Measurements from ENCODE around the gene CREB3L1. TPM values are rescaled to one million over a fixed set of nuclear protein-coding genes. Genes with fewer than 3 reads are reported as not detected.

Gene CREB3L1
- total and polyA plus RNA-seq, 2 of the 13 experiments (the other 11 are each of a cell fraction or from before 2014, with no cell fraction given): not detected

DNA sequence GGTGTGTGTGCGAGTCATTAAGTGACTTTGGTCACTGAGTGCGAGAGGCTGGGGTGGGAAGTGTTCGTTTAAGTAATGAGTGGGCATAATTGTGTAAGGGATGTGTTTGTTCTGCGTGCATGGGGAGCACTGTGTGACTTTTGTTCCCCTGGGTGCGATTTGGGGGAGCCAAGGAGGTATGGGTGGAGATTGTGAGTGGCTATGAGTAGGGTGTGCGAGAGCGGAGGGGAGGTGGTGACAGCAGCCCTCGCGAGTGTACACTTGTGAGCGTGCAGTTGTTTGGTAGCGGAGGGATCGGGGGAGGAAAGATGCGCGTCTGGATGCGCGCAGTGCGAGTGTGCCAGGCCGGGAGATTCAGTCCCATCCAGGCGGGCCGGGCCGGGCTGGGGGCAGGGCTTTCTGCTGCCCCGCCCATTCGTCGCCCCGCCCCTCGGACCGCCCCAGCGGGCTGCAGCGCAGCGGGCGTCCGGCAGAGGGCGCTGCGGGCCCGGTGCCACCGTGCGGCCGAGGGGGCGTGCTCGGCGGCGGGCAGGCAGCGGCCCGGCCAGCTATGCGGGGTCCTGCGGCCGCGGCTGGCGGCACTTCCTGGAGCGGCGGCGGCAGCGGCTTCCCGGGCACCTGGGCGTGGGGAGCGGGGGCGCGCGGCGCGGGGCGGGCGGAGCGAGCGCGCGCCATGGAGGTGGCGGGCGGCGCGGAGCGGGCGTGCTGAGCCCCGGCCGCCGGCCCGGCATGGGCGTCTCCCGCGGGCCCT lies 69.6 kb downstream of the CREB3L1 start, which contains the start of gene DGKZ (continued):
- TF ChIP-seq CHD4 (IDR thresholded peaks at IDR 0.05; ENCODE audit: borderline replicate concordance, low read length): no peak
- TF ChIP-seq THAP11 (CRISPR knock-in tag; IDR thresholded peaks at IDR 0.05): peak; percentile 63; the same call in 1 of the 2 replicates
- no peak for TF ChIP-seq CREB1 (IDR thresholded peaks at IDR 0.05)
- no peak for TF ChIP-seq CREB1 (CRISPR knock-in tag; IDR thresholded peaks at IDR 0.05)
- no peak for TF ChIP-seq GTF3A (CRISPR knock-in tag; conservative IDR thresholded peaks at IDR 0.05)
- no peak for TF ChIP-seq NPAS2 (CRISPR knock-in tag; IDR thresholded peaks at IDR 0.05; ENCODE audit: borderline replicate concordance)
- TF ChIP-seq ZNF572 (CRISPR knock-in tag; IDR thresholded peaks at IDR 0.05): no peak
- TF ChIP-seq XRCC5 (optimal IDR thresholded peaks at IDR 0.05; ENCODE audit: low read length): peak; percentile 65
- TF ChIP-seq DPF2 (CRISPR knock-in tag; IDR thresholded peaks at IDR 0.05; ENCODE audit: borderline replicate concordance, low read depth): no peak
- no peak for TF ChIP-seq ZNF567 (CRISPR knock-in tag; IDR thresholded peaks at IDR 0.05; ENCODE audit: borderline replicate concordance)
- no peak for TF ChIP-seq PTBP1 (IDR thresholded peaks at IDR 0.05; ENCODE audit: low read depth, low read length, poor library complexity, severe bottlenecking)
- TF ChIP-seq SP1 (IDR thresholded peaks at IDR 0.05): no peak
- TF ChIP-seq SP1 (CRISPR knock-in tag; IDR thresholded peaks at IDR 0.05): peak; percentile 78
- no peak for TF ChIP-seq ZNF614 (CRISPR knock-in tag; IDR thresholded peaks at IDR 0.05; ENCODE audit: borderline replicate concordance)
- no peak for TF ChIP-seq ZNF205 (CRISPR knock-in tag; IDR thresholded peaks at IDR 0.05)
- no peak for TF ChIP-seq ZNF33A (CRISPR knock-in tag; IDR thresholded peaks at IDR 0.05; ENCODE audit: borderline replicate concordance)
- no peak for TF ChIP-seq ATF7 (IDR thresholded peaks at IDR 0.05)
- TF ChIP-seq ATF7 (CRISPR knock-in tag; IDR thresholded peaks at IDR 0.05): no peak
- no peak for TF ChIP-seq KAT8 (CRISPR knock-in tag; IDR thresholded peaks at IDR 0.05)
- TF ChIP-seq NRL (CRISPR knock-in tag; IDR thresholded peaks at IDR 0.05; ENCODE audit: borderline replicate concordance): no peak
- no peak for TF ChIP-seq ZNF512B (CRISPR knock-in tag; IDR thresholded peaks at IDR 0.05; ENCODE audit: borderline replicate concordance)
- TF ChIP-seq SIN3B (IDR thresholded peaks at IDR 0.05; ENCODE audit: low read length): no peak
- no peak for TF ChIP-seq KAT2B (IDR thresholded peaks at IDR 0.05; ENCODE audit: borderline replicate concordance, low read depth, low read length)
- no peak for TF ChIP-seq HMG20B (CRISPR knock-in tag; conservative IDR thresholded peaks at IDR 0.05)
- TF ChIP-seq, protein P1, sequence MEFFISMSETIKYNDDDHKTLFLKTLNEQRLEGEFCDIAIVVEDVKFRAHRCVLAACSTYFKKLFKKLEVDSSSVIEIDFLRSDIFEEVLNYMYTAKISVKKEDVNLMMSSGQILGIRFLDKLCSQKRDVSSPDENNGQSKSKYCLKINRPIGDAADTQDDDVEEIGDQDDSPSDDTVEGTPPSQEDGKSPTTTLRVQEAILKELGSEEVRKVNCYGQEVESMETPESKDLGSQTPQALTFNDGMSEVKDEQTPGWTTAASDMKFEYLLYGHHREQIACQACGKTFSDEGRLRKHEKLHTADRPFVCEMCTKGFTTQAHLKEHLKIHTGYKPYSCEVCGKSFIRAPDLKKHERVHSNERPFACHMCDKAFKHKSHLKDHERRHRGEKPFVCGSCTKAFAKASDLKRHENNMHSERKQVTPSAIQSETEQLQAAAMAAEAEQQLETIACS (CRISPR knock-in tag; IDR thresholded peaks at IDR 0.05): peak; percentile 81
- no peak for TF ChIP-seq SNAPC2 (CRISPR knock-in tag; IDR thresholded peaks at IDR 0.05)
- TF ChIP-seq FIP1L1 (IDR thresholded peaks at IDR 0.05; ENCODE audit: borderline replicate concordance, insufficient read depth, low read depth, low read length): no peak
- TF ChIP-seq ZNF776 (CRISPR knock-in tag; IDR thresholded peaks at IDR 0.05): no peak
- TF ChIP-seq ZNF160 (CRISPR knock-in tag; IDR thresholded peaks at IDR 0.05): no peak
- peak; percentile 30; the same call in 1 of the 2 replicates for TF ChIP-seq SPEN (CRISPR knock-in tag; IDR thresholded peaks at IDR 0.05; ENCODE audit: low read depth)
